ENCODE results near the gene SERPINB5.
"Not testable (repeated sequence)": the region's sequence is repeated elsewhere in the genome, so short reads cannot be mapped to it uniquely, and the experiment has no call there.

SERPINB5 gene

DNA sequence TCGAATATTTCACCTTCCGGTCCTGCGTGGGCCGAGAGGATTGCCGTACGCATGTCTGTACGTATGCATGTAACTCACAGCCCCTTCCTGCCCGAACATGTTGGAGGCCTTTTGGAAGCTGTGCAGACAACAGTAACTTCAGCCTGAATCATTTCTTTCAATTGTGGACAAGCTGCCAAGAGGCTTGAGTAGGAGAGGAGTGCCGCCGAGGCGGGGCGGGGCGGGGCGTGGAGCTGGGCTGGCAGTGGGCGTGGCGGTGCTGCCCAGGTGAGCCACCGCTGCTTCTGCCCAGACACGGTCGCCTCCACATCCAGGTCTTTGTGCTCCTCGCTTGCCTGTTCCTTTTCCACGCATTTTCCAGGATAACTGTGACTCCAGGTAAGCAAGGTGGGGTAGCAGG, at the start of gene SERPINB5:
Gene SERPINB5, plus strand, starts transcription at position 291 of the 400 bp plus-strand sequence. CDS start 7,471 bp downstream, outside the sequence.
- DNase-seq: no peak

- DNase-seq: no peak
Measured at GRCh38 chr18:63427558-63427957, 49.2 kb upstream of the SERPINB5 start.

GRCh38 chr18:63430526-63430925, 46.2 kb upstream of the SERPINB5 start:
- DNase-seq: no peak

DNA sequence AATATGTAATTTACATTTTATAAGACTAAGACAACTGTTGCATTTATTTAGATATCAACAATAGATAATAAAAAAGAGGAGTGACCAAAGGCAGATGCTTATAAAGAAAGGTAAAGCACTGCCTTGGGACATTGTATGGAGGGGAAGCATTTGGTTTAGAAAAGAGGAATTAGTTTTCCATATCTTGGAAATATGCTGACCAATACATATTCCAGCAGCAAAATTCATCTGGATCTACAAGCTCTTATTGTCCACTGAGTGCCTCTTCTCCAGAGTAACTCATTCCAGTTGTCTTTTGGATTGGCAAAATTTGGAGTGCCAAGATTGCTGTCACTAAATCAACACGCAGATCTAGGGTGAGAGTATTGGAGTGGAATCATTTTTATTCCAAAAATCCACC, 45.6 kb upstream of the SERPINB5 start:
- no peak for DNase-seq

GRCh38 chr18:63433334-63433866, 43.4 kb upstream of the SERPINB5 start:
- DNase-seq: no peak

GRCh38 chr18:63438181-63438580, 38.6 kb upstream of the SERPINB5 start:
- DNase-seq: no peak

DNA sequence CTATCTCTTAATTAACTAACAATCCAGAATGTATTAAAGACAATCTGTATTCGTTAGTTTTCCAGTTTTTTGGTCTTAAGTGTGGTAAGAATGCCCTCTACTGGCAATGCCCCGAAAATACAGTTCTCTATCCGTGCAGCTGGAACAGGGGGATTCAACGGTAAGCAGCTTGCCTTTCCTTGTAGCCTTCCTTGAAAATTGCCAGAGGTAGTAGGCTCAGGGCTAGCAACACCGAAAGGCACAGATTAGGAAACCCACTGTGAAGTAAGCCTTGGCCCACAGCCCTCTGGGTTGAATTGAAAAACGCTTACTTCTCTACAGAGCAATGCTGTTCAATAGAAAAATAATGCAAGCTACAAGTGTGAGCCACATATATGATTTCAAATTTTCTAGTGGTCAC, 37.4 kb upstream of the SERPINB5 start:
- peak; percentile 24 for DNase-seq

DNA sequence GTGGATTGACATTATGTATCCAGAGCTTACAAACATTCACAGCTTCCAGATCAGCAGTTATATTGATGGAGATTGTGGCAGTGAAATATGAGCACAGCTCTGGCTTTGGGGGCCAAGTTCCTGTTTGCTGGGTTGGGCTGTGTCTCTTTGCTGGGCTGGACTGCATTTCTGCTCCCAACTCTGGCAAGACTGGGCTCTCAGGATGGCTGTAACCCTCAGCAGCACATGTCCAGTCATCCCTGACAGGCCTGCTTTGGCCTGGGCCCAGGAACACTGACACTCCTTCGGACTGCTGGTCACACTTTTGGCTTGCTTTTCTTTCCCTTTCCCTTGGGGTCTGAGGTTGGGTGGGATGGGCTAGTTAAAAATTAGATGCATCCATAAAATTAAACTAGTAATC, 36.5 kb upstream of the SERPINB5 start:
- DNase-seq: no peak

- DNase-seq: no peak
Measured at GRCh38 chr18:63440881-63441280, 35.9 kb upstream of the SERPINB5 start.

GRCh38 chr18:63443829-63444228, 32.9 kb upstream of the SERPINB5 start:
- DNase-seq: no peak

DNA sequence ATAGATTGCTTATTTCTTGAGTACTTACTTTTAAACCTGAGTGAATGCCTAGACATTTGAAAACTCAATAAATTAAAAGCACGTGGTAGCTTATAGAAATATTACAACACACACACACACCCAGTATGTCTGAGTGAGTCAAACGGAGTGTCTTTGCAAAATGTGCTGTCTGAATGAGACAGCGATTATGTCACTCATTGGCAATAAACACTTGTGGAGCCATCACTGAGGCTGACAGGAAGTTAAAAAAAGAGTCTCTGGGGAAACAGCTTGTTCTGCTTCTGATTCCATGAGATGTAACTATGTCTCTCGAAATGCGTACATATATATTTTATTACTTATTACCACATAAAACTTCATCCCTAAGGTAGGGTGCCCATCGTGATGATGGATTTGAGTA, 32.2 kb upstream of the SERPINB5 start:
- DNase-seq: no peak

GRCh38 chr18:63445037-63445436, 31.7 kb upstream of the SERPINB5 start:
- no peak for DNase-seq

- no peak for DNase-seq
Measured at GRCh38 chr18:63446266-63446665, 30.5 kb upstream of the SERPINB5 start.

DNA sequence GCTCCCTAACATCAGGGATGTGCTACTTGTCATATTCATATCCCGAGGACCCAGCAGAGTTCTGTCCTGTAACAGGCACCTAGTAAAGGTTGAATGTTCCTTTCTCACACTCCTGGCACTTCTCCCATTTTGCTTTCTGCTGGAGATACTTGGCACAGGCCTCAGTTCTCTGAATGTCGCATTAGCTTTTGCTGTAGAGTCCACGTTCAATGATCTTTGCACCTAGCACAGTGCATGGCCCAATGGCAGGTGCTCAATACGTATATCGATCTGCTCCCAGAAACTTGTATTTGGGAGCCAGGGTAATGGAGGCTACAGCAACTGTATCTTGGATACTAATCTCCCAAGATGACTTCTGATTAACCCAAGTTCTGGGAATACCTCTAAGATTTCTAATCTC, 29.7 kb upstream of the SERPINB5 start:
- no peak for DNase-seq

GRCh38 chr18:63449426-63449825, 27.3 kb upstream of the SERPINB5 start:
- no peak for DNase-seq

DNA sequence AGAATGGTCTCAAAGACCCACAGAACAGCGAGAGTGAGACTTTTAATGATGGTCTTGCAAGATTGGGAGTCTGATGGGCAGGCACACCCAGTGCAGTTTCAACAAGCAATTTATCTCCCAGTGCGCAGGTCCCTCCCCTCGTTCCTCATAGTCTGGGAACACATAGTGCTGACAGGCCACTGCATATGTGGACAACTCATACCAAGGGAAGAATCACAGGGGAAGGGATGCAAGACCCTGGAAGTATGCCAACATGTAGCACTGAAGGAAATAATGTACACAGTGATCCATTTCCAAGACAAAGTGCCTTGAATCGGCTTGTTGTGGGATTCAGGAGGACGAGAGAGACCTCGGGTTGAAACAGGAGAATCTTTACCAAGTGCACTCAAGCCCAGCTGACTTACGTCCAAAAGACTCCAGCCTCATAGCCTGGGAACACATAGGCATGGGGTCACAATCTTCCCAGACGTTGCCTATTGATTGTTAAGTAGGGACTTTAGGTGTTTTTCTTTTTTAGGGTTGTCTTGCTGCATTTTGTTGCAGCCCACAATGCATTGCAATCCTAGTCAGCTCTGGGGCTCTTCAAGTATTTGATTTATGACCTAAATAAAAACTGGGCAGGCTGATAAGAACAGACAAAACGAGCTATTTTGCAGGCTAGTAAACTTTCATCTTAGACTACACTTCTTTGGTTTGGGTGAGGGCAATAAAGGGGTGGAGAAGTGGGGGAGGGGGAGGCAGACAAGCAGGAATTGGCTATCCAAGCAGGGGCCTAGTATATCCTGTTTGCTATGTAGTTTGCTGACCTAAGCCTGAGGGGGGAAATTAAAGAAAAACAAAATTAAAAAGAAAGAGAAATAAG, 24.7 kb upstream of the SERPINB5 start:
- no peak for DNase-seq

DNA sequence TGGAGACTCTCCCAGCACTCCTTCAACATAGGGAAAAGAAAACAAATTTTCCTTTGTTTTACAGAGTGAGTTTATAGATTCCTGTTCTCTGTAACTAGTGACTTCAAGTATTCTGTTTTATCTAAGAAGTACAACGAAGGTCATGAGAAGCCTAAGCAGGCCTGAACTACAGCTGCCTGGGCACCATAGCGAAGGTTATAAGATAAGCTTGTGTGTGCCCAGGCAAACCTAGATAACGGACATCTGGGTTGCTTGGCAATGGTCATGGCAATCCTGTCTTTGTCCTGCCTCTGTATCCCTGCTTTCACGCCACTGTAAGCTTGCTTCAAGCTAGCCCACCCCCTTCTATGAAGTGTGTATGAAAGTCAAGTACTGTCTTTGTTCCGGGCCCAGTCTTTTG, 24.0 kb upstream of the SERPINB5 start:
- DNase-seq: not testable (repeated sequence)

GRCh38 chr18:63454497-63454896, 22.3 kb upstream of the SERPINB5 start:
- no peak for DNase-seq

GRCh38 chr18:63457977-63458376, 18.8 kb upstream of the SERPINB5 start:
- DNase-seq: no peak

- no peak for DNase-seq
Measured at GRCh38 chr18:63460414-63460813, 16.3 kb upstream of the SERPINB5 start.

GRCh38 chr18:63464434-63464833, 12.3 kb upstream of the SERPINB5 start:
- DNase-seq: no peak

- no peak for DNase-seq
Measured at GRCh38 chr18:63465059-63465458, 11.7 kb upstream of the SERPINB5 start.

- DNase-seq: no peak
Measured at GRCh38 chr18:63467699-63468098, 9.1 kb upstream of the SERPINB5 start.

- DNase-seq: no peak
Measured at GRCh38 chr18:63468575-63468974, 8.2 kb upstream of the SERPINB5 start.

GRCh38 chr18:63470751-63471150, 6.0 kb upstream of the SERPINB5 start:
- no peak for DNase-seq
